Peyer's patch (tissue), 4 donors: ENCODE data around the gene G2E3.

Experiments used
- POLR2A ChIP-seq, 2 donors: fragments of 450-650 bp; IDR thresholded peaks; one replicate each; pipeline ENCODE4 v1.5.1; 2017; ENCODE audit warnings: antibody characterized with exemption in 2 of 2, mild to moderate bottlenecking in 2 of 2, moderate library complexity in 2 of 2
- TF ChIP-seq, protein P1 (sequence below), 6 experiments: fragments of 450-650 bp in 4 of 6; fragments of 200-600 bp in 2 of 6; sonication (generic) in 1 of 6; IDR thresholded peaks; one replicate each; pipeline ENCODE4 v1.5.1; 2017 to 2019; ENCODE audit warnings: antibody characterized with exemption in 6 of 6, mild to moderate bottlenecking in 3 of 6, moderate library complexity in 1 of 6

DNA sequence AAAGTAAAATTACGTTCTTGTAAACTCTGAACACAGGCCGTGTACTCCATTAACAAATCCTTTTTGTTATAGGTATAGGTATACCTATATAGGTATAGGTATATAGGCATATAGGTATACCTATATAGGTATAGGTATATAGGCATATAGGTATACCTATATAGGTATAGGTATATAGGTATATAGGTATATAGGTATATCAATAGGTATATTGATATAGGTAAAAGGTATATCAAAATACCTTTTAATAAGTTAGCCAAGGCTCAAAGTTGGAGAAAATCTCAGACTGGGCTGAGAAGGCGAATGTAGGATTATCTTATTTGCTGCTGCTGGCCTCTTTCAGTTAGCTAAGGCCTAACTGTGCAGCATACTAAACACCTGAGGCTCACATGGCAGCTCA, 66.6 kb downstream of the G2E3 start:
- TF ChIP-seq POLR2A (IDR thresholded peaks at IDR 0.05), result no peak
- TF ChIP-seq, protein P1, sequence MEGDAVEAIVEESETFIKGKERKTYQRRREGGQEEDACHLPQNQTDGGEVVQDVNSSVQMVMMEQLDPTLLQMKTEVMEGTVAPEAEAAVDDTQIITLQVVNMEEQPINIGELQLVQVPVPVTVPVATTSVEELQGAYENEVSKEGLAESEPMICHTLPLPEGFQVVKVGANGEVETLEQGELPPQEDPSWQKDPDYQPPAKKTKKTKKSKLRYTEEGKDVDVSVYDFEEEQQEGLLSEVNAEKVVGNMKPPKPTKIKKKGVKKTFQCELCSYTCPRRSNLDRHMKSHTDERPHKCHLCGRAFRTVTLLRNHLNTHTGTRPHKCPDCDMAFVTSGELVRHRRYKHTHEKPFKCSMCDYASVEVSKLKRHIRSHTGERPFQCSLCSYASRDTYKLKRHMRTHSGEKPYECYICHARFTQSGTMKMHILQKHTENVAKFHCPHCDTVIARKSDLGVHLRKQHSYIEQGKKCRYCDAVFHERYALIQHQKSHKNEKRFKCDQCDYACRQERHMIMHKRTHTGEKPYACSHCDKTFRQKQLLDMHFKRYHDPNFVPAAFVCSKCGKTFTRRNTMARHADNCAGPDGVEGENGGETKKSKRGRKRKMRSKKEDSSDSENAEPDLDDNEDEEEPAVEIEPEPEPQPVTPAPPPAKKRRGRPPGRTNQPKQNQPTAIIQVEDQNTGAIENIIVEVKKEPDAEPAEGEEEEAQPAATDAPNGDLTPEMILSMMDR (IDR thresholded peaks at IDR 0.05), result no peak
